H9 (cell line): ENCODE results near the gene TMED7. TPM values are rescaled to one million over a fixed set of nuclear protein-coding genes. Genes with fewer than 3 reads are reported as not detected.

Source experiments
- DNase-seq: peaks from one replicate; pipeline ENCODE4 v3.0.0-alpha.2; 2017
- H2AFZ ChIP-seq: one replicate; pipeline ENCODE4 v1.6.1; 2013; ENCODE audit warnings: mild to moderate bottlenecking, low read length, control low read depth, moderate library complexity
- H2AK5ac ChIP-seq: 2 replicates; pipeline ENCODE4 v1.6.1; 2013; ENCODE audit warnings: low read length, control low read depth, mixed read lengths; ENCODE audit not compliant: insufficient read length
- H2BK120ac ChIP-seq: one replicate; pipeline ENCODE4 v1.6.1; 2013; ENCODE audit warnings: low read depth, mild to moderate bottlenecking, low read length, control low read depth, inconsistent platforms; ENCODE audit not compliant: poor library complexity, severe bottlenecking
- H2BK12ac ChIP-seq: 2 replicates; pipeline ENCODE4 v1.6.1; 2013; ENCODE audit warnings: low read length, control low read depth, mixed read lengths, low read depth; ENCODE audit not compliant: insufficient read length
- H2BK15ac ChIP-seq: 2 replicates; pipeline ENCODE4 v1.6.1; 2013; ENCODE audit warnings: low read depth, low read length, control low read depth
- H2BK20ac ChIP-seq: one replicate; pipeline ENCODE4 v1.6.1; 2013; ENCODE audit warnings: low read depth, mild to moderate bottlenecking, low read length, control low read depth, inconsistent platforms; ENCODE audit not compliant: poor library complexity, severe bottlenecking
- H2BK5ac ChIP-seq: 2 replicates; pipeline ENCODE4 v1.6.1; 2013; ENCODE audit warnings: low read length, control low read depth, mixed read lengths; ENCODE audit not compliant: insufficient read length
- H3K14ac ChIP-seq: 2 replicates; pipeline ENCODE4 v1.6.1; 2013; ENCODE audit warnings: low read length, control low read depth; ENCODE audit not compliant: insufficient read depth
- H3K18ac ChIP-seq: 2 replicates; pipeline ENCODE4 v1.6.1; 2013; ENCODE audit warnings: low read depth, mild to moderate bottlenecking, mixed read lengths, low read length, control low read depth; ENCODE audit not compliant: insufficient read length
- H3K23ac ChIP-seq: 2 replicates; pipeline ENCODE4 v1.6.1; 2013; ENCODE audit warnings: low read length, control low read depth, mixed read lengths, low read depth; ENCODE audit not compliant: insufficient read length
- H3K23me2 ChIP-seq: 2 replicates; pipeline ENCODE4 v1.6.1; 2013; ENCODE audit warnings: low read depth, mild to moderate bottlenecking, mixed read lengths, low read length, control low read depth; ENCODE audit not compliant: insufficient read length, poor library complexity, severe bottlenecking
- H3K27ac ChIP-seq: 2 replicates; pipeline ENCODE4 v1.5.1; 2013; ENCODE audit warnings: low read length, control low read depth, mixed read lengths, low read depth; ENCODE audit not compliant: insufficient read length
- H3K27me3 ChIP-seq: 2 replicates; pipeline ENCODE4 v1.6.1; 2013; ENCODE audit warnings: low read length, control low read depth, inconsistent platforms; ENCODE audit not compliant: insufficient read depth
- H3K4ac ChIP-seq: 2 replicates; pipeline ENCODE4 v1.6.1; 2013; ENCODE audit warnings: low read depth, mild to moderate bottlenecking, control low read depth, inconsistent platforms, low read length, moderate library complexity
- H3K4me1 ChIP-seq: 2 replicates; pipeline ENCODE4 v1.6.1; 2013; ENCODE audit warnings: low read length, control low read depth, inconsistent platforms; ENCODE audit not compliant: insufficient read depth
- H3K4me2 ChIP-seq: 2 replicates; pipeline ENCODE4 v1.6.1; 2013; ENCODE audit warnings: low read length, control low read depth, mixed read lengths; ENCODE audit not compliant: insufficient read length, insufficient read depth
- H3K56ac ChIP-seq: 2 replicates; pipeline ENCODE4 v1.6.1; 2013; ENCODE audit warnings: low read depth, mild to moderate bottlenecking, mixed read lengths, low read length, control low read depth; ENCODE audit not compliant: insufficient read length
- H3K79me1 ChIP-seq: 2 replicates; pipeline ENCODE4 v1.6.1; 2013; ENCODE audit warnings: low read depth, mild to moderate bottlenecking, moderate library complexity, low read length, control low read depth, inconsistent platforms; ENCODE audit not compliant: insufficient read depth, poor library complexity, severe bottlenecking
- H3K79me2 ChIP-seq: 2 replicates; pipeline ENCODE4 v1.6.1; 2013; ENCODE audit warnings: low read length, control low read depth, inconsistent platforms; ENCODE audit not compliant: insufficient read depth
- H3K9ac ChIP-seq: 2 replicates; pipeline ENCODE4 v1.6.1; 2013; ENCODE audit warnings: low read length, control low read depth, mixed read lengths; ENCODE audit not compliant: insufficient read length; ENCODE audit errors: extremely low read depth
- H3K9me3 ChIP-seq: one replicate; pipeline ENCODE4 v1.6.1; 2013; ENCODE audit warnings: low read depth, low read length, inconsistent platforms; ENCODE audit not compliant: control insufficient read depth
- H3T11ph ChIP-seq: one replicate; pipeline ENCODE4 v1.6.1; 2013; ENCODE audit warnings: mild to moderate bottlenecking, low read length, control low read depth, inconsistent platforms
- H4K20me1 ChIP-seq: one replicate; pipeline ENCODE4 v1.6.1; 2013; ENCODE audit not compliant: control insufficient read depth, insufficient read length, insufficient read depth
- H4K5ac ChIP-seq: 2 replicates; pipeline ENCODE4 v1.6.1; 2013; ENCODE audit warnings: low read depth, mild to moderate bottlenecking, mixed read lengths, low read length, control low read depth; ENCODE audit not compliant: insufficient read length
- H4K8ac ChIP-seq: replicated peaks from 2 replicates; pipeline ENCODE4 v1.6.1; 2013; ENCODE audit warnings: low read length, control low read depth, mixed read lengths, low read depth; ENCODE audit not compliant: insufficient read length
- H4K91ac ChIP-seq: 2 replicates; pipeline ENCODE4 v1.6.1; 2013; ENCODE audit warnings: low read depth, mild to moderate bottlenecking, moderate library complexity, mixed read lengths, low read length, control low read depth; ENCODE audit not compliant: insufficient read length
- H3K27ac Mint-ChIP-seq, 3 experiments: 2 replicates in 2 of 3; 3 replicates in 1 of 3; pipeline ENCODE4 v1.8.0; 2020 to 2021; ENCODE audit warnings: mixed read lengths in 3 of 3, mild to moderate bottlenecking in 1 of 3, moderate library complexity in 1 of 3
- H3K27me3 Mint-ChIP-seq: 2 replicates; pipeline ENCODE4 v1.8.0; 2021; ENCODE audit warnings: low read depth, mild to moderate bottlenecking, moderate library complexity, mixed read lengths
- H3K36me3 Mint-ChIP-seq, 3 experiments: 2 replicates in 2 of 3; 3 replicates in 1 of 3; pipeline ENCODE4 v1.8.0; 2020 to 2021; ENCODE audit warnings: low read depth in 3 of 3, mixed read lengths in 3 of 3; ENCODE audit not compliant: insufficient read depth in 1 of 3
- H3K4me1 Mint-ChIP-seq, 2 experiments: 2 replicates each; pipeline ENCODE4 v1.8.0; 2020; ENCODE audit warnings: mixed read lengths in 2 of 2
- H3K4me3 Mint-ChIP-seq, 2 experiments: 2 replicates in 1 of 2; 3 replicates in 1 of 2; pipeline ENCODE4 v1.8.0; 2020 to 2021; ENCODE audit warnings: mild to moderate bottlenecking in 2 of 2, mixed read lengths in 2 of 2, moderate library complexity in 1 of 2
- H3K9me3 Mint-ChIP-seq, 2 experiments: 2 replicates in 1 of 2; 3 replicates in 1 of 2; pipeline ENCODE4 v1.8.0; 2020; ENCODE audit warnings: mild to moderate bottlenecking in 2 of 2, mixed read lengths in 2 of 2, moderate library complexity in 1 of 2
- WGBS: extraction: QIAGEN DNeasy Blood & Tissue Kit; methylation state at CpG from one replicate; pipeline ENCODE4 v1.1.7; 2013; ENCODE audit warnings: missing lambda C conversion rate, low lambda C conversion rate, mixed read lengths; ENCODE audit not compliant: insufficient read length; ENCODE audit errors: extremely low coverage; 5-methylcytosine and 5-hydroxymethylcytosine counted together
- total RNA-seq: library from RNA; stranded (reverse); gene quantifications from 2 replicates; pipeline ENCODE4 v1.2.1, GENCODE V29; 2021
- TF ChIP-seq, protein P1 (sequence below): fragments of 200-600 bp; sonication (generic); conservative IDR thresholded peaks from 3 replicates; pipeline ENCODE4 v1.8.0; 2021; ENCODE audit warnings: antibody characterized with exemption, mild to moderate bottlenecking

TMED7 gene
- total RNA-seq, 1 experiment from 2014 or later, result 68.8 TPM

- Mint-ChIP-seq H3K27ac (no peak overlapping the region), H3K4me1 (peaks cover 7 to 8% of the 10 kb centered on the region in 2 experiments), H3K27me3 (no peaks in the 10 kb centered on the region), H3K9me3 (no peaks in the 10 kb centered on the region; a peak in 1 of 5 replicates), H3K36me3 (0 out of 7 replicates have a peak, but pooled peaks cover 0 to 4% (median 0%) of the 10 kb centered on the region in 3 experiments), H3K4me3 (no peak overlapping the region)
- no peak overlapping the region for H3K14ac ChIP-seq
- H4K91ac ChIP-seq, result no peak overlapping the region
- H2BK12ac ChIP-seq, result no peak overlapping the region
- H3K9ac ChIP-seq, result no peak overlapping the region
- no peak overlapping the region for H2AK5ac ChIP-seq
- H3K23ac ChIP-seq, result no peak overlapping the region
- DNase-seq, result no peak
- H3K27ac ChIP-seq, result no peak overlapping the region
- H4K5ac ChIP-seq, result no peak overlapping the region
- no peaks in the 10 kb centered on the region for H3K79me1 ChIP-seq
- no peak overlapping the region for H3T11ph ChIP-seq
- H3K4me1 ChIP-seq, result no peaks in the 10 kb centered on the region
- TF ChIP-seq, protein P1, sequence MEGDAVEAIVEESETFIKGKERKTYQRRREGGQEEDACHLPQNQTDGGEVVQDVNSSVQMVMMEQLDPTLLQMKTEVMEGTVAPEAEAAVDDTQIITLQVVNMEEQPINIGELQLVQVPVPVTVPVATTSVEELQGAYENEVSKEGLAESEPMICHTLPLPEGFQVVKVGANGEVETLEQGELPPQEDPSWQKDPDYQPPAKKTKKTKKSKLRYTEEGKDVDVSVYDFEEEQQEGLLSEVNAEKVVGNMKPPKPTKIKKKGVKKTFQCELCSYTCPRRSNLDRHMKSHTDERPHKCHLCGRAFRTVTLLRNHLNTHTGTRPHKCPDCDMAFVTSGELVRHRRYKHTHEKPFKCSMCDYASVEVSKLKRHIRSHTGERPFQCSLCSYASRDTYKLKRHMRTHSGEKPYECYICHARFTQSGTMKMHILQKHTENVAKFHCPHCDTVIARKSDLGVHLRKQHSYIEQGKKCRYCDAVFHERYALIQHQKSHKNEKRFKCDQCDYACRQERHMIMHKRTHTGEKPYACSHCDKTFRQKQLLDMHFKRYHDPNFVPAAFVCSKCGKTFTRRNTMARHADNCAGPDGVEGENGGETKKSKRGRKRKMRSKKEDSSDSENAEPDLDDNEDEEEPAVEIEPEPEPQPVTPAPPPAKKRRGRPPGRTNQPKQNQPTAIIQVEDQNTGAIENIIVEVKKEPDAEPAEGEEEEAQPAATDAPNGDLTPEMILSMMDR, result no peak
- H3K23me2 ChIP-seq, result no peaks in the 10 kb centered on the region
- H2BK120ac ChIP-seq, result no peak overlapping the region
- H3K9me3 ChIP-seq, result no peaks in the 10 kb centered on the region
- H3K27me3 ChIP-seq, result no peaks in the 10 kb centered on the region
- H2AFZ ChIP-seq, result no peak overlapping the region
- H3K18ac ChIP-seq, result no peak overlapping the region
- H3K4me2 ChIP-seq, result no peak overlapping the region
- no peak overlapping the region for H3K56ac ChIP-seq
- no peak overlapping the region for H4K8ac ChIP-seq
- no peak overlapping the region for H2BK5ac ChIP-seq
- H3K4ac ChIP-seq, result no peak overlapping the region
- H2BK15ac ChIP-seq, result no peak overlapping the region
- no peaks in the 10 kb centered on the region for H3K79me2 ChIP-seq
- no CpG with 5 or more reads among the region's 2 CpGs for WGBS
- no peaks in the 10 kb centered on the region for H4K20me1 ChIP-seq
- no peak overlapping the region for H2BK20ac ChIP-seq
Measured at GRCh38 chr5:115577329-115577728, 48.5 kb downstream of the TMED7 start.
